WTC11 (cell line): ENCODE measurements around the gene ZDBF2. TPM values are rescaled to one million over a fixed set of nuclear protein-coding genes. Genes with fewer than 3 reads are reported as not detected.

Experiments used
- ATAC-seq: fragments of 200-7000 bp; cut with Tn5 transposase; 2 replicates; pipeline ENCODE4 v1.10.0; 2021; ENCODE audit warnings: mild to moderate bottlenecking, moderate library complexity
- CTCF ChIA-PET: fragments of 300-600 bp; sonication (Branson Sonifier 250); formaldehyde crosslinking; loops from one replicate; lab custom pipeline; 2021; ENCODE audit warnings: antibody characterized with exemption; lab: Charles Lee
- POLR2A ChIA-PET: fragments of 350-600 bp; sonication (Branson Sonifier 250); formaldehyde crosslinking; loops from one replicate; lab custom pipeline; 2021; ENCODE audit warnings: antibody characterized with exemption; lab: Charles Lee
- DNase-seq: peaks from one replicate; pipeline ENCODE4 v3.0.0; 2021; ENCODE audit warnings: low spot score
- H3K27ac Mint-ChIP-seq: 2 replicates; pipeline ENCODE4 v1.8.0; 2021; ENCODE audit warnings: mixed read lengths
- H3K27me3 Mint-ChIP-seq: 2 replicates; pipeline ENCODE4 v1.8.0; 2021; ENCODE audit warnings: low read depth, mild to moderate bottlenecking, moderate library complexity, mixed read lengths
- H3K36me3 Mint-ChIP-seq: 2 replicates; pipeline ENCODE4 v1.8.0; 2021; ENCODE audit warnings: mixed read lengths
- H3K4me1 Mint-ChIP-seq: 2 replicates; pipeline ENCODE4 v1.8.0; 2022; ENCODE audit warnings: mixed read lengths
- H3K4me3 Mint-ChIP-seq: 2 replicates; pipeline ENCODE4 v1.8.0; 2021; ENCODE audit warnings: mild to moderate bottlenecking, moderate library complexity, mixed read lengths
- H3K9me3 Mint-ChIP-seq: 2 replicates; pipeline ENCODE4 v1.8.0; 2021; ENCODE audit warnings: mixed read lengths
- ATF1 ChIP-seq: sonication (generic); formaldehyde crosslinking; IDR thresholded peaks from 2 replicates; pipeline ENCODE4 v1.8.1; 2023; ENCODE audit warnings: mild to moderate bottlenecking, moderate library complexity, missing genetic modification reagents
- ATF3 ChIP-seq: sonication (generic); formaldehyde crosslinking; conservative IDR thresholded peaks from 2 replicates; pipeline ENCODE4 v1.8.1; 2022; ENCODE audit warnings: mild to moderate bottlenecking, missing genetic modification reagents
- CBFB ChIP-seq: sonication (generic); formaldehyde crosslinking; IDR thresholded peaks from 2 replicates; pipeline ENCODE4 v1.8.1; 2022; ENCODE audit warnings: mild to moderate bottlenecking, low read depth, missing genetic modification reagents
- E2F1 ChIP-seq: sonication (generic); formaldehyde crosslinking; IDR thresholded peaks from 2 replicates; pipeline ENCODE4 v1.8.0; 2022; ENCODE audit warnings: mild to moderate bottlenecking, missing genetic modification reagents
- ELF4 ChIP-seq: sonication (generic); formaldehyde crosslinking; IDR thresholded peaks from 2 replicates; pipeline ENCODE4 v1.8.1; 2022; ENCODE audit warnings: low read depth, mild to moderate bottlenecking, moderate library complexity, missing genetic modification reagents
- JUN ChIP-seq: sonication (generic); formaldehyde crosslinking; IDR thresholded peaks from 2 replicates; pipeline ENCODE4 v1.8.0; 2023; ENCODE audit warnings: mild to moderate bottlenecking, missing genetic modification reagents
- MXD4 ChIP-seq: fragments of 250-450 bp; sonication (Bioruptor Pico); IDR thresholded peaks from 2 replicates; pipeline ENCODE4 v1.8.0; 2021; ENCODE audit warnings: mild to moderate bottlenecking, moderate library complexity, borderline replicate concordance
- PRRX2 ChIP-seq: fragments of 250-450 bp; sonication (Bioruptor Pico); IDR thresholded peaks from 2 replicates; pipeline ENCODE4 v1.8.0; 2021; ENCODE audit warnings: mild to moderate bottlenecking
- SP1 ChIP-seq: sonication (generic); formaldehyde crosslinking; conservative IDR thresholded peaks from 2 replicates; pipeline ENCODE4 v1.8.1; 2022; ENCODE audit warnings: missing genetic modification reagents
- USF2 ChIP-seq: sonication (generic); formaldehyde crosslinking; IDR thresholded peaks from 2 replicates; pipeline ENCODE4 v1.8.1; 2023; ENCODE audit warnings: mild to moderate bottlenecking, missing genetic modification reagents, moderate library complexity
- ZBTB21 ChIP-seq: sonication (generic); formaldehyde crosslinking; IDR thresholded peaks from 2 replicates; pipeline ENCODE4 v1.8.1; 2023; ENCODE audit warnings: mild to moderate bottlenecking, missing genetic modification reagents, borderline replicate concordance
- ZNF263 ChIP-seq: sonication (generic); formaldehyde crosslinking; IDR thresholded peaks from 2 replicates; pipeline ENCODE4 v1.8.1; 2022; ENCODE audit warnings: low read depth, mild to moderate bottlenecking, moderate library complexity, missing genetic modification reagents
- ZNF396 ChIP-seq: fragments of 250-450 bp; sonication (Bioruptor Pico); IDR thresholded peaks from 2 replicates; pipeline ENCODE4 v1.8.0; 2021; ENCODE audit warnings: mild to moderate bottlenecking, moderate library complexity, borderline replicate concordance
- ZNF532 ChIP-seq: fragments of 250-450 bp; sonication (Bioruptor Pico); IDR thresholded peaks from 2 replicates; pipeline ENCODE4 v1.9.0; 2021; ENCODE audit warnings: mild to moderate bottlenecking, borderline replicate concordance
- total RNA-seq: library from RNA; stranded (reverse); gene quantifications from 3 replicates; pipeline ENCODE4 v1.2.3, GENCODE V29; 2021
- TF ChIP-seq, protein P1 (sequence below): fragments of 250-450 bp; sonication (Bioruptor Pico); IDR thresholded peaks from 2 replicates; pipeline ENCODE4 v1.8.0; 2021; ENCODE audit warnings: mild to moderate bottlenecking
- TF ChIP-seq, protein P2 (sequence below): sonication (generic); formaldehyde crosslinking; conservative IDR thresholded peaks from 2 replicates; pipeline ENCODE4 v1.8.1; 2023; ENCODE audit warnings: mild to moderate bottlenecking, low read depth, missing genetic modification reagents, moderate library complexity
- TF ChIP-seq, protein P3 (sequence below): sonication (generic); formaldehyde crosslinking; IDR thresholded peaks from 2 replicates; pipeline ENCODE4 v1.8.0; 2022; ENCODE audit warnings: missing genetic modification reagents
- TF ChIP-seq, protein P4 (sequence below): sonication (generic); formaldehyde crosslinking; IDR thresholded peaks from 2 replicates; pipeline ENCODE4 v1.8.0; 2023; ENCODE audit warnings: missing genetic modification reagents
- TF ChIP-seq, protein P5 (sequence below): sonication (generic); formaldehyde crosslinking; IDR thresholded peaks from 2 replicates; pipeline ENCODE4 v1.8.0; 2022; ENCODE audit warnings: mild to moderate bottlenecking, missing genetic modification reagents

Gene ZDBF2
- total RNA-seq, 1 experiment from 2014 or later, result 16.0 TPM

DNA sequence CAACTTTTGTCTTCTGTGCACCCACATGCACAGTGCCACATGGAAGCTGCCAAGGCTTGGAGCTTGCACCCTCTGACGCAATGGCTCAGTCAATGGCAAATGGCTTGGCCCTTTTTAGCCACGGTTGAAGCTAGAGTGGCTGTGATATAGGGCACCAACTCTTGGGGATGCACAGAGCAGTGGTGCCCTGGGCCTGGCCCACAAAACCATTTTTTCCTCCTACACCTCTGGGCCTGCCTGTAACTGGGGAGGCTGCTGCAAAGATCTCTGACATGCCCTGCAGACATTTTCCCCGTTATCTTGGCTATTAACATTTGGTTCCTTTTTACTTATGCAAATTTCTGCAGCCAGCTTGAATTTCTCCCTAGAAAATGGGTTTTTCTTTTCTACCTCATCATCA, 74.9 kb downstream of the ZDBF2 start (continued):
- TF ChIP-seq, protein P1, sequence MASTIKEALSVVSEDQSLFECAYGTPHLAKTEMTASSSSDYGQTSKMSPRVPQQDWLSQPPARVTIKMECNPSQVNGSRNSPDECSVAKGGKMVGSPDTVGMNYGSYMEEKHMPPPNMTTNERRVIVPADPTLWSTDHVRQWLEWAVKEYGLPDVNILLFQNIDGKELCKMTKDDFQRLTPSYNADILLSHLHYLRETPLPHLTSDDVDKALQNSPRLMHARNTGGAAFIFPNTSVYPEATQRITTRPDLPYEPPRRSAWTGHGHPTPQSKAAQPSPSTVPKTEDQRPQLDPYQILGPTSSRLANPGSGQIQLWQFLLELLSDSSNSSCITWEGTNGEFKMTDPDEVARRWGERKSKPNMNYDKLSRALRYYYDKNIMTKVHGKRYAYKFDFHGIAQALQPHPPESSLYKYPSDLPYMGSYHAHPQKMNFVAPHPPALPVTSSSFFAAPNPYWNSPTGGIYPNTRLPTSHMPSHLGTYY, result no peak
- TF ChIP-seq ATF1, result no peak
- no peak for TF ChIP-seq ZNF263 (CRISPR knock-in tag)
- no peak for TF ChIP-seq ELF4 (CRISPR knock-in tag)
- TF ChIP-seq ZBTB21 (CRISPR knock-in tag), result no peak
- no peak for TF ChIP-seq ZNF396 (CRISPR knock-in tag)
- TF ChIP-seq USF2, result no peak
- TF ChIP-seq PRRX2 (CRISPR knock-in tag), result no peak

DNA sequence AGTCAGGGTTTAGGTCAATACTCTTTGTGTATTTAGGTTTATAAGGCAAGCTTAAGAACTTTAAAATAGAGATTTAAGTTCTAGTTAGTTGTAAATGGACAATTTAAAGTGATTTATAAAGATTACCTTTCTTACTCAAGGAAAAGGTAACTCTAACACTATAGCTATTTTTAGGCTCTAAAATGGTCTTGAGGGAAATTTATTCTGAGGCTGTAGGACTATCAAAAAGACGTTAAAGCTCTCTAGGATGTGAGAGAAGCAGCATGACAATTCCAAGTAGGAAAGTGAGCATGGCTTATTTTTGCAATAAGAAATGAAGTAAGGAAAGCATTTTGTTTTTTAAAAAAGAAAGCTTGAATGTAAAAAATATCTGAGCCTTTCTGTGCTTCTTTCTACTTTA, 78.1 kb downstream of the ZDBF2 start:
- peaks cover 32% of the 10 kb centered on the region for H3K9me3 Mint-ChIP-seq
- ATAC-seq (no peak), DNase-seq (no peak)
- no peaks in the 10 kb centered on the region for H3K4me1 Mint-ChIP-seq
- no peak overlapping the region for H3K27ac Mint-ChIP-seq
- ChIA-PET CTCF (no interaction called here), POLR2A (no interaction called here)
- peaks cover 25% of the 10 kb centered on the region for H3K36me3 Mint-ChIP-seq
- no peaks in the 10 kb centered on the region for H3K27me3 Mint-ChIP-seq
- H3K4me3 Mint-ChIP-seq, result no peak overlapping the region
- TF ChIP-seq ATF3 (CRISPR knock-in tag) (no peak), CBFB (CRISPR knock-in tag) (no peak), JUN (CRISPR knock-in tag) (no peak), ZNF532 (CRISPR knock-in tag) (no peak), MXD4 (CRISPR knock-in tag) (no peak), SP1 (CRISPR knock-in tag) (no peak), E2F1 (CRISPR knock-in tag) (no peak), ZNF263 (CRISPR knock-in tag) (no peak)
- TF ChIP-seq, protein P2, sequence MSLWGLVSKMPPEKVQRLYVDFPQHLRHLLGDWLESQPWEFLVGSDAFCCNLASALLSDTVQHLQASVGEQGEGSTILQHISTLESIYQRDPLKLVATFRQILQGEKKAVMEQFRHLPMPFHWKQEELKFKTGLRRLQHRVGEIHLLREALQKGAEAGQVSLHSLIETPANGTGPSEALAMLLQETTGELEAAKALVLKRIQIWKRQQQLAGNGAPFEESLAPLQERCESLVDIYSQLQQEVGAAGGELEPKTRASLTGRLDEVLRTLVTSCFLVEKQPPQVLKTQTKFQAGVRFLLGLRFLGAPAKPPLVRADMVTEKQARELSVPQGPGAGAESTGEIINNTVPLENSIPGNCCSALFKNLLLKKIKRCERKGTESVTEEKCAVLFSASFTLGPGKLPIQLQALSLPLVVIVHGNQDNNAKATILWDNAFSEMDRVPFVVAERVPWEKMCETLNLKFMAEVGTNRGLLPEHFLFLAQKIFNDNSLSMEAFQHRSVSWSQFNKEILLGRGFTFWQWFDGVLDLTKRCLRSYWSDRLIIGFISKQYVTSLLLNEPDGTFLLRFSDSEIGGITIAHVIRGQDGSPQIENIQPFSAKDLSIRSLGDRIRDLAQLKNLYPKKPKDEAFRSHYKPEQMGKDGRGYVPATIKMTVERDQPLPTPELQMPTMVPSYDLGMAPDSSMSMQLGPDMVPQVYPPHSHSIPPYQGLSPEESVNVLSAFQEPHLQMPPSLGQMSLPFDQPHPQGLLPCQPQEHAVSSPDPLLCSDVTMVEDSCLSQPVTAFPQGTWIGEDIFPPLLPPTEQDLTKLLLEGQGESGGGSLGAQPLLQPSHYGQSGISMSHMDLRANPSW, result no peak
- TF ChIP-seq, protein P3, sequence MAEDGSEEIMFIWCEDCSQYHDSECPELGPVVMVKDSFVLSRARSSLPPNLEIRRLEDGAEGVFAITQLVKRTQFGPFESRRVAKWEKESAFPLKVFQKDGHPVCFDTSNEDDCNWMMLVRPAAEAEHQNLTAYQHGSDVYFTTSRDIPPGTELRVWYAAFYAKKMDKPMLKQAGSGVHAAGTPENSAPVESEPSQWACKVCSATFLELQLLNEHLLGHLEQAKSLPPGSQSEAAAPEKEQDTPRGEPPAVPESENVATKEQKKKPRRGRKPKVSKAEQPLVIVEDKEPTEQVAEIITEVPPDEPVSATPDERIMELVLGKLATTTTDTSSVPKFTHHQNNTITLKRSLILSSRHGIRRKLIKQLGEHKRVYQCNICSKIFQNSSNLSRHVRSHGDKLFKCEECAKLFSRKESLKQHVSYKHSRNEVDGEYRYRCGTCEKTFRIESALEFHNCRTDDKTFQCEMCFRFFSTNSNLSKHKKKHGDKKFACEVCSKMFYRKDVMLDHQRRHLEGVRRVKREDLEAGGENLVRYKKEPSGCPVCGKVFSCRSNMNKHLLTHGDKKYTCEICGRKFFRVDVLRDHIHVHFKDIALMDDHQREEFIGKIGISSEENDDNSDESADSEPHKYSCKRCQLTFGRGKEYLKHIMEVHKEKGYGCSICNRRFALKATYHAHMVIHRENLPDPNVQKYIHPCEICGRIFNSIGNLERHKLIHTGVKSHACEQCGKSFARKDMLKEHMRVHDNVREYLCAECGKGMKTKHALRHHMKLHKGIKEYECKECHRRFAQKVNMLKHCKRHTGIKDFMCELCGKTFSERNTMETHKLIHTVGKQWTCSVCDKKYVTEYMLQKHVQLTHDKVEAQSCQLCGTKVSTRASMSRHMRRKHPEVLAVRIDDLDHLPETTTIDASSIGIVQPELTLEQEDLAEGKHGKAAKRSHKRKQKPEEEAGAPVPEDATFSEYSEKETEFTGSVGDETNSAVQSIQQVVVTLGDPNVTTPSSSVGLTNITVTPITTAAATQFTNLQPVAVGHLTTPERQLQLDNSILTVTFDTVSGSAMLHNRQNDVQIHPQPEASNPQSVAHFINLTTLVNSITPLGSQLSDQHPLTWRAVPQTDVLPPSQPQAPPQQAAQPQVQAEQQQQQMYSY (CRISPR knock-in tag), result no peak
- TF ChIP-seq, protein P4, sequence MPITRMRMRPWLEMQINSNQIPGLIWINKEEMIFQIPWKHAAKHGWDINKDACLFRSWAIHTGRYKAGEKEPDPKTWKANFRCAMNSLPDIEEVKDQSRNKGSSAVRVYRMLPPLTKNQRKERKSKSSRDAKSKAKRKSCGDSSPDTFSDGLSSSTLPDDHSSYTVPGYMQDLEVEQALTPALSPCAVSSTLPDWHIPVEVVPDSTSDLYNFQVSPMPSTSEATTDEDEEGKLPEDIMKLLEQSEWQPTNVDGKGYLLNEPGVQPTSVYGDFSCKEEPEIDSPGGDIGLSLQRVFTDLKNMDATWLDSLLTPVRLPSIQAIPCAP, result no peak
- TF ChIP-seq, protein P5, sequence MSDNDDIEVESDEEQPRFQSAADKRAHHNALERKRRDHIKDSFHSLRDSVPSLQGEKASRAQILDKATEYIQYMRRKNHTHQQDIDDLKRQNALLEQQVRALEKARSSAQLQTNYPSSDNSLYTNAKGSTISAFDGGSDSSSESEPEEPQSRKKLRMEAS (CRISPR knock-in tag), result no peak
